Astrocyte of the cerebellum (primary cell): ENCODE data around the gene TGFA.

ENCODE experiments used
- DNase-seq: peaks from one replicate; pipeline ENCODE4 v3.0.0-alpha.2; 2011; ENCODE audit warnings: low read depth
- H3K4me3 ChIP-seq: 2 replicates; pipeline ENCODE4 v1.5.1; 2011; ENCODE audit warnings: mild to moderate bottlenecking, low read depth, low read length, moderate library complexity
- in situ Hi-C: cut with HindIII; loops from 2 replicates; pipeline ENCODE4 v1.10.0; 2017; ENCODE audit warnings: low sequenced_read_pairs
- TF ChIP-seq, protein P1 (sequence below): IDR thresholded peaks from 2 replicates; pipeline ENCODE4 v1.5.1; 2012; ENCODE audit warnings: low read length, low read depth, moderate library complexity, mild to moderate bottlenecking; ENCODE audit errors: missing control alignments

TGFA gene

DNA sequence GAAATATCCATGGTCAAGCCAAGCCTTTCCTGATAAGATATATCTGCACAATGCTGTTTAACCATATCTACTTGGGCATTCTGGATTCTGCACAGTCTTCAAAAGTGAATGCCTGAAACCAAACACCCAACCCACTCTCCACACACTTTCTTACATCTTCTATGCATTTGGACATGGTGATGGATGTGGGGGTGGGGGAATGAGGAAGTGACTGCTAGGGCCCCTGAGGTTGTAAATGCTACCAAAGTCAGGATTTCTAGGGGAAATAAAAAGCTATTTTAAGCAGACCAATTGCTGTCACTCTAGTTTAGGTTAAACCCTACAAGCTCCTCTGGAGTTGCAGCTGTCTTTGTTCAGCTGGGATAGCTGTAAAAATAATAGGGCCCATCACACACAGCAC is 26.7 kb upstream of the TGFA start:
- TF ChIP-seq, protein P1, sequence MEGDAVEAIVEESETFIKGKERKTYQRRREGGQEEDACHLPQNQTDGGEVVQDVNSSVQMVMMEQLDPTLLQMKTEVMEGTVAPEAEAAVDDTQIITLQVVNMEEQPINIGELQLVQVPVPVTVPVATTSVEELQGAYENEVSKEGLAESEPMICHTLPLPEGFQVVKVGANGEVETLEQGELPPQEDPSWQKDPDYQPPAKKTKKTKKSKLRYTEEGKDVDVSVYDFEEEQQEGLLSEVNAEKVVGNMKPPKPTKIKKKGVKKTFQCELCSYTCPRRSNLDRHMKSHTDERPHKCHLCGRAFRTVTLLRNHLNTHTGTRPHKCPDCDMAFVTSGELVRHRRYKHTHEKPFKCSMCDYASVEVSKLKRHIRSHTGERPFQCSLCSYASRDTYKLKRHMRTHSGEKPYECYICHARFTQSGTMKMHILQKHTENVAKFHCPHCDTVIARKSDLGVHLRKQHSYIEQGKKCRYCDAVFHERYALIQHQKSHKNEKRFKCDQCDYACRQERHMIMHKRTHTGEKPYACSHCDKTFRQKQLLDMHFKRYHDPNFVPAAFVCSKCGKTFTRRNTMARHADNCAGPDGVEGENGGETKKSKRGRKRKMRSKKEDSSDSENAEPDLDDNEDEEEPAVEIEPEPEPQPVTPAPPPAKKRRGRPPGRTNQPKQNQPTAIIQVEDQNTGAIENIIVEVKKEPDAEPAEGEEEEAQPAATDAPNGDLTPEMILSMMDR: no peak
- DNase-seq: no peak
- no peak overlapping the region for H3K4me3 ChIP-seq
- in situ Hi-C loops: no loop called here

DNA sequence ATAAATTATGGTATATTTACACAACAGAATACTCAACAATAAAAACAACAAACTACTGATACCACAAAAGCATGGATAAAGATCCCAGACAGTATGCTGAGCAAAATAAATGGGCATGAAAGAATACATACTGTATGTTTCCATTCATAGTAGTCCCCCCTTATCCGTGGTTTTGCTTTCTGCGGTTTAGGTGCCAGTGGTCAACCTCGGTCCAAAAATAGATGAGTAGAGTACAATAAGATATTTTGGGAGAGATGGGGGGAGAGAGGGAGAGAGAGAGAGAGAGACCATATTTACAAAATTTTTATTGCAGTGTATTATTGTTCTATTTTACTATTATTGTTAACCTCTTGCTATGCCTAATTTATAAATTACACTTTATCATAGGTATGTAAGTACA is 21.0 kb upstream of the TGFA start:
- H3K4me3 ChIP-seq: no peak overlapping the region

DNA sequence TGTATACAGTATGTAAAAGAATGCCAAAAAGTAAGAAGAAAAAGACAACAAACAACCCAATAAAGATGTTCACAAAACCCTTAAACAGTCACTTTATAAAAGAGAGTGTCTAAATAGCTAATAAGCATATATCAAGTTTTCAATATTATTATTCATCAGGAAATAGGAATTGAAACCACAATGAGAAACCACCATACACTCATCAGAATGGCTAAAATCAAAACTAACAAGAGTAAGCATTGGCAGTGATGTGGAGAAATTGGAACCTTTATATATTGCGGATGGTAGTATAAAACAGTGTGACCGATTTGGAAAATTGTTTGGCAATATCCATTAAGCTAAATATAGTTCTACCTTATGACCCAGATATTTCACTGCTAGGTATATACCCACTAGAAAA is 20.5 kb upstream of the TGFA start:
- TF ChIP-seq, protein P1: no peak
- H3K4me3 ChIP-seq: no peak overlapping the region
- no peak for DNase-seq
- in situ Hi-C loops: no loop called here

More for the DNA sequence above, 21.0 kb upstream of the TGFA start:
- no peak for DNase-seq
- in situ Hi-C loops: no loop called here
- TF ChIP-seq, protein P1: no peak

DNA sequence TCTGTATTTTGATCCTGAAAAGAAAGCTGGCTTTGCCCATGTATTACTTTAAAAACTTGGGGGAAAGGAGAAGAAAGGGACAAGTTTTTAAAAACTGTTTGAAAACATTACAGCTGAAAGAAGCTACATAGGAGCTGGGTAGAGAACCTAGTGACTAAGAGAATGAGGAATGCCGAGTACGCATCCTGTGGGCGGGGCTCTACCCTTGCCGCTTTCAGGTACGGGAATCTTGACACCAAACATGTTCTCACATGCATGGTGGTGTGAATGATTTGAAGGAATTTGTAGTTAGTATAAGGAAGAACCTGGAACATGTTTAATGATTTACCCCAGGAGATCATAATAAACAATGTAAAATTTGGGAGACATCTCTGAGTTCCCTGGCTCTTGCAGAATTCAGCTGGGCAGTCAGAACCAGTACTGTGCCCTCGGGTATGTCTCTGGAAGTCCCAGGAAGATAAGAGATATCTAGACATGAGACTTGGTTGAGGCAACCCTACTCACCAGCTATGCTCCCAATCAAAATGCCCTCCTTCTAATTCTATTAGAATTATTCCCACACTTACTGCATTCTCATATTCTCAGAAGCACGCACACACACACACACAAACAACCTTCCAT is 16.5 kb upstream of the TGFA start:
- in situ Hi-C loops: no loop called here
- TF ChIP-seq, protein P1: no peak
- H3K4me3 ChIP-seq: no peak overlapping the region
- DNase-seq: no peak

DNA sequence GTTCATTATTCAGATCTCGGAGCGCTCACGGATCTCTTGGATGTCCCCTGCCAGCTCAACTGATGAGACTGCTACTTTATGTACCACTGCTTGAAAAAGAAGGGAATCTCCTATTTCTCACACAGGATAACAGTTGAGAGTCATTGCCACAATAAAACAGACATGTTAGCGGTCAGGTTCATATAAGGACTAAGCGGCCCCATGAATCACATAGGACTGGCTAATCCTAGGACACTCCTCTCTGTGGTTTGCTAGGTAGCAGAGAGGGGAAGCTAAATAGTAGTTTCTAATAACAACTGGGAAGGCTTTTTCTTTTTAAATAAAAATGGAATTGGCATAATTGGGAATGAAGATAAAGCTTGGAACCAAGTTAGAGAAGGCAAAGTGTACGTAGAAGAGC is 15.9 kb upstream of the TGFA start:
- no peak overlapping the region for H3K4me3 ChIP-seq
- no peak for DNase-seq
- TF ChIP-seq, protein P1: no peak
- in situ Hi-C loops: loop anchor here (5.0 kb wide), 1 partner anchor 107 kb away; no protein-coding TSS in a partner anchor

DNA sequence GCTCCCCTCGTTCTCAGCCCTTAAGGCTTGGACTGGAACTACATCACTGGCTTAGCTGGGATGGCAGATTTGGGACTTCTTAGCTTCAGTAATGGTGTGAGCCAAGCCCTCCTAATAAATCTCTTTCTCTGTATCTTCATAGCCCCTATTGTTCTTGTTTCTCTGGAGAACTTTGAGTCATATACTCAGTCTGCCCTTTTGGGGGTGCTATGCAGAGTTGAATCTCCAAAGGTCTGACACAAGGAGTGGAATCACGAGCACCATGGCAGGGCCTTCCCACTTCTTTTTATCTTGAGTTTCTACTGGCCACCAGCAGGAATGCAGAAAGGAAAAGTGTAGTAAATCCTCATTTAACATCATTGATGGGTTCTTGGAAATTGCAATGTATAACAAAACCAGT is 13.3 kb upstream of the TGFA start:
- TF ChIP-seq, protein P1: no peak
- no peak for DNase-seq
- in situ Hi-C loops: loop anchor here (5.0 kb wide), 1 partner anchor 105 kb away; no protein-coding TSS in a partner anchor
- H3K4me3 ChIP-seq: no peak overlapping the region
